HFFc6 (cell line): ENCODE data around the gene SLC25A48. TPM values are rescaled to one million over a fixed set of nuclear protein-coding genes. Genes with fewer than 3 reads are reported as not detected.

Source experiments
- DNase-seq: peaks from one replicate; pipeline ENCODE4 v3.0.0-alpha.2; 2018
- H3K27ac Mint-ChIP-seq: 2 replicates; pipeline ENCODE4 v1.8.0; 2020; ENCODE audit warnings: mild to moderate bottlenecking, mixed read lengths
- H3K27me3 Mint-ChIP-seq: 2 replicates; pipeline ENCODE4 v1.8.0; 2021; ENCODE audit warnings: mild to moderate bottlenecking, moderate library complexity, mixed read lengths; ENCODE audit not compliant: insufficient read depth
- H3K36me3 Mint-ChIP-seq: 2 replicates; pipeline ENCODE4 v1.8.0; 2021; ENCODE audit warnings: low read depth, mixed read lengths
- H3K4me1 Mint-ChIP-seq: 2 replicates; pipeline ENCODE4 v1.8.0; 2020; ENCODE audit warnings: low read depth, mixed read lengths
- H3K4me3 Mint-ChIP-seq: 2 replicates; pipeline ENCODE4 v1.8.0; 2020; ENCODE audit warnings: mild to moderate bottlenecking, moderate library complexity, mixed read lengths
- H3K9me3 Mint-ChIP-seq: 2 replicates; pipeline ENCODE4 v1.8.0; 2020; ENCODE audit warnings: mild to moderate bottlenecking, mixed read lengths
- total RNA-seq, 6 experiments: library from RNA; stranded (reverse); fragmentation: NEBNext Ultra II Directional; extraction: Animal tissue kit (Norgen Biotek cat#: 25700); gene quantifications; 2 replicates in 1 of 6; 3 replicates in 5 of 6; pipeline ENCODE4 v1.2.3, GENCODE V29; 2021
- TF ChIP-seq, protein P1 (sequence below): fragments of 200-600 bp; sonication (generic); IDR thresholded peaks from 2 replicates; pipeline ENCODE4 v1.5.0; 2021; ENCODE audit warnings: antibody characterized with exemption, mild to moderate bottlenecking

Gene SLC25A48
- total RNA-seq, 6 experiments from 2014 or later: not detected

DNA sequence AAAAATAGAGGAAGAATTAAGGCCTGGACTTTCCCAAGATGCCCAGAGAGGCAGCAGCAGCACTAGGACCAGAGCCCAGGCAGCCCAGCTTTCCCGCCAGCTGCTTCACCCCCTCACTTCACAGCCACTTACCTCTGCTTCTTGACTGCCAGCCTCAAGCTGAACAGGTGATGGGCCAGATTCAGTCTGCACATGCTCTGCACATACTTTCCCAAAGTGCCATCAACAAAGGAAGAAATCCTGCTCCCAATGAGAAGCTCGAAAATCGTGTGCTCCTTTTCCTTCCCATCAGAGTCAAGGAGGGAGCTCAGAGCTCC is 4.1 kb upstream of the SLC25A48 start:
- Mint-ChIP-seq H3K36me3 (no peaks in the 10 kb centered on the region), H3K9me3 (no peaks in the 10 kb centered on the region), H3K27me3 (peaks cover 44% of the 10 kb centered on the region), H3K27ac (no peak overlapping the region), H3K4me3 (no peak overlapping the region), H3K4me1 (peaks cover 5% of the 10 kb centered on the region; the same call in 1 of the 2 replicates)
- TF ChIP-seq, protein P1, sequence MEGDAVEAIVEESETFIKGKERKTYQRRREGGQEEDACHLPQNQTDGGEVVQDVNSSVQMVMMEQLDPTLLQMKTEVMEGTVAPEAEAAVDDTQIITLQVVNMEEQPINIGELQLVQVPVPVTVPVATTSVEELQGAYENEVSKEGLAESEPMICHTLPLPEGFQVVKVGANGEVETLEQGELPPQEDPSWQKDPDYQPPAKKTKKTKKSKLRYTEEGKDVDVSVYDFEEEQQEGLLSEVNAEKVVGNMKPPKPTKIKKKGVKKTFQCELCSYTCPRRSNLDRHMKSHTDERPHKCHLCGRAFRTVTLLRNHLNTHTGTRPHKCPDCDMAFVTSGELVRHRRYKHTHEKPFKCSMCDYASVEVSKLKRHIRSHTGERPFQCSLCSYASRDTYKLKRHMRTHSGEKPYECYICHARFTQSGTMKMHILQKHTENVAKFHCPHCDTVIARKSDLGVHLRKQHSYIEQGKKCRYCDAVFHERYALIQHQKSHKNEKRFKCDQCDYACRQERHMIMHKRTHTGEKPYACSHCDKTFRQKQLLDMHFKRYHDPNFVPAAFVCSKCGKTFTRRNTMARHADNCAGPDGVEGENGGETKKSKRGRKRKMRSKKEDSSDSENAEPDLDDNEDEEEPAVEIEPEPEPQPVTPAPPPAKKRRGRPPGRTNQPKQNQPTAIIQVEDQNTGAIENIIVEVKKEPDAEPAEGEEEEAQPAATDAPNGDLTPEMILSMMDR: peak; percentile 60
- no peak for DNase-seq

DNA sequence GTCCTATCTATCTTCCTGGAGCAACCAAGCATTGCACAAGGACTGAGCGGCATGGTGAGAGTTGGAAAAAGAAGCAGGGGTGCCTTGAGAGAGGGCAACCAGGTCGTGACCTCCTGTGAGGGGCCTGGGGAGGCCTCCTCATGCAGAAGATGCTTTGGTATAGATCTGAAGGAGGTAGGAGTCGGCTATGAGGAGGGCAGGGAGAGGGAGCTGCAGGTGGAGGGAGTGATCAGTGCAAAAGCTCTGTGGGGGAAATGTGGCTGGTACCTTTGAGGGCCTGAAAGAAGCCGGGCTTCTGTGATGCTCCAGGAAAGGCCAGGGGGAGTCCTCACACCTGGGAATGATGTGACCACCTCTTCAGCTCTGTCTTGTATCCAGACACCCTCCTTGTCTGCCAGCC is 3.6 kb upstream of the SLC25A48 start:
- H3K27ac Mint-ChIP-seq: no peak overlapping the region
- H3K4me3 Mint-ChIP-seq: no peak overlapping the region
- DNase-seq: no peak
- TF ChIP-seq, protein P1: no peak
- no peaks in the 10 kb centered on the region for H3K36me3 Mint-ChIP-seq
- peaks cover 5% of the 10 kb centered on the region; the same call in 1 of the 2 replicates for H3K4me1 Mint-ChIP-seq
- peaks cover 43% of the 10 kb centered on the region for H3K27me3 Mint-ChIP-seq
- H3K9me3 Mint-ChIP-seq: no peaks in the 10 kb centered on the region

- Mint-ChIP-seq H3K9me3 (no peaks in the 10 kb centered on the region), H3K4me3 (no peak overlapping the region), H3K4me1 (peaks cover 5% of the 10 kb centered on the region; the same call in 1 of the 2 replicates), H3K27ac (no peak overlapping the region), H3K36me3 (no peaks in the 10 kb centered on the region), H3K27me3 (peaks cover 37% of the 10 kb centered on the region)
- TF ChIP-seq, protein P1: no peak
- DNase-seq: no peak
Measured at GRCh38 chr5:135831439-135831838, 3.0 kb upstream of the SLC25A48 start.

DNA sequence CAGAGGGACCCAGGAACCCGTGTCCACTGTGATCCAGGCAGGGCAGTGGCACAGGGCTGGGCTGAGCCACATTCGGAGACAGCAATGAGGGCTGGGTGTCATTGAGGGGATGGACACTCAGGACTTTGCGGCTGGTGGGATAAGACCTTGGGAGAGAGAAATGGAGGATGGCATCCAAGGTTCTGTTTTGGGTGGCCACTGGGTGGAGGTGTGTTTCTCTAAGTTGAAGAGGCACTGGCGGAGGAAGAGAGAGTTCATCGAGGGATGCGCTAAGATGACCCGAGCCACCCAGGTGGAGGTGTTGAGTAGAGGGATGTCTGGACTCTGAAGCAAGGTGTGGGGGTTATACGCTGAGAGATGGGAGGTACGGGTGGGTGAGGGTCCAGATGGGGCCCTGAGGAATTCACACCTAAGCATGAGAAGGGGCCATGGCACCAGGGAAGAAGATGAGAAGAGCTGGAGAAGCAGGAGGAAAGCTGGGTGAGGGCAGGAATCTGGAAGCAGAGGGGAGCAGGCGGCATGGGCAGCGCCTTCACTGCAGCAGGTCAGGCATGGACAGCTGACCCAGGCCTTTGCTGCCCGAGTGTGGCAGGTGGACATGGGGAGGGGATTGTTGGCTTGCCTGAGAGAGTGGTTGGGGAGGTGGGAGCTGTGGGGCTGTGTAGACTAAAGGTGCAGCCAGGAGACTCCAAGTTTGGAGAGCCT is 2.5 kb upstream of the SLC25A48 start:
- Mint-ChIP-seq H3K4me3 (no peak overlapping the region), H3K36me3 (no peaks in the 10 kb centered on the region), H3K9me3 (no peaks in the 10 kb centered on the region), H3K27me3 (peaks cover 34% of the 10 kb centered on the region), H3K4me1 (peaks cover 5% of the 10 kb centered on the region; the same call in 1 of the 2 replicates), H3K27ac (no peak overlapping the region)
- no peak for DNase-seq
- TF ChIP-seq, protein P1: no peak

GRCh38 chr5:135832941-135833920 is 1.2 kb upstream of the SLC25A48 start:
- Mint-ChIP-seq H3K27ac (no peak overlapping the region), H3K36me3 (no peaks in the 10 kb centered on the region), H3K9me3 (no peaks in the 10 kb centered on the region; the same call in 1 of the 2 replicates), H3K4me3 (no peak overlapping the region), H3K27me3 (peaks cover 32% of the 10 kb centered on the region), H3K4me1 (peaks cover 5% of the 10 kb centered on the region; the same call in 1 of the 2 replicates)
- no peak for DNase-seq
- TF ChIP-seq, protein P1: no peak
